Measurements from ENCODE around the gene DYNC2I2. TPM values are rescaled to one million over a fixed set of nuclear protein-coding genes. Genes with fewer than 3 reads are reported as not detected.

DYNC2I2 gene
- total and polyA plus RNA-seq, 11 donors, result 20.5 to 65.7 (median 35.1) TPM

DNA sequence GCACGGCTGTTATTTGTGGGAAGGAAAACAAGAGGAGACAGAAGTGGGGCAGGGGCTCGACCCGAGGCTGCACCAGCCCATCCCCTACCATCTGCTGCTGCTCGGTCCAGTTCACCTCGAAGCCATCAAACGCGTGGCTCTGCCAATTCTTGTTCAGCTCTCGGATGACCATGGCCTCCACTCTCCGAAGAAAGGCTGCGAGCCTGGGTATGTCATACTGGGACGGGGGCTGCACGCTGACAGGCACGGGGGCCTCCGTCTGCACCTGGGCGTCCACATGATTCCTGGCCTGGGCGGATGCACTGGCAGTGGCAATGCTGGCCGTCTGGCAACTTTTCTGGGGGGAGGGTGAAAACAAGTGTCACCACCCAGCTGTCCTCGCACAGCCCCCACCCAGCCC lies 16.0 kb downstream of the DYNC2I2 start:
- Histone ChIP-seq H3K9me3 (no peaks in the 10 kb centered on the region), H3K27ac (no peak overlapping the region), H3K27me3 (no peaks in the 10 kb centered on the region), H3K36me3 (peaks cover 0 to 12% (median 0%) of the 10 kb centered on the region in 9 donors), H3K4me3 (no peak overlapping the region), H3K4me1 (peaks cover 0 to 11% (median 7%) of the 10 kb centered on the region in 12 donors)
- TF ChIP-seq POLR2A (IDR thresholded peaks at IDR 0.05), result no peak
- TF ChIP-seq, protein P1, sequence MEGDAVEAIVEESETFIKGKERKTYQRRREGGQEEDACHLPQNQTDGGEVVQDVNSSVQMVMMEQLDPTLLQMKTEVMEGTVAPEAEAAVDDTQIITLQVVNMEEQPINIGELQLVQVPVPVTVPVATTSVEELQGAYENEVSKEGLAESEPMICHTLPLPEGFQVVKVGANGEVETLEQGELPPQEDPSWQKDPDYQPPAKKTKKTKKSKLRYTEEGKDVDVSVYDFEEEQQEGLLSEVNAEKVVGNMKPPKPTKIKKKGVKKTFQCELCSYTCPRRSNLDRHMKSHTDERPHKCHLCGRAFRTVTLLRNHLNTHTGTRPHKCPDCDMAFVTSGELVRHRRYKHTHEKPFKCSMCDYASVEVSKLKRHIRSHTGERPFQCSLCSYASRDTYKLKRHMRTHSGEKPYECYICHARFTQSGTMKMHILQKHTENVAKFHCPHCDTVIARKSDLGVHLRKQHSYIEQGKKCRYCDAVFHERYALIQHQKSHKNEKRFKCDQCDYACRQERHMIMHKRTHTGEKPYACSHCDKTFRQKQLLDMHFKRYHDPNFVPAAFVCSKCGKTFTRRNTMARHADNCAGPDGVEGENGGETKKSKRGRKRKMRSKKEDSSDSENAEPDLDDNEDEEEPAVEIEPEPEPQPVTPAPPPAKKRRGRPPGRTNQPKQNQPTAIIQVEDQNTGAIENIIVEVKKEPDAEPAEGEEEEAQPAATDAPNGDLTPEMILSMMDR (IDR thresholded peaks at IDR 0.05), result no peak
- intact Hi-C loops (cut with DNase I), result no loop called here
- ATAC-seq (no peak), DNase-seq (peak in 1 of 5 donors; percentile 7)
- WGBS, 4 donors, result 92 to 96% (median 96%) methylated on average over 11 to 18 of the region's 18 CpGs

DNA sequence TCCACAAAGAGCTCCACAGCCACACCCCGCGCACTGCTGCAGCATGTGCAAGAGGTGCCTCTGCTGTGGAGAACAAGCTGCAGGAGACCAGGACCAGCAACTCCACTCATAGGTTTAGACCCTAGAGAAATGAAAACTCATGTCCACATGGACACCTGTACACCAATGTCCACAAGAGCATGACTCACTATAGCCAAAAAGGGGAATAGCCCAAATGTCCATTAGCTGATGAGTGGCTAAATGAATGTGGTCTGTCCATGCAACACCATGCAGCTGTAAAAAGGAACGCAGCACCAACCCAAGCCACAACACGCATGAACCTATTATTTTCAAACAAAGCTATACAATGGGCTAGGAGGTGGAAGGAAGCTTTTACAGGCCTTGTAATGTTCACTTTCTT lies 18.1 kb downstream of the DYNC2I2 start:
- Histone ChIP-seq H3K36me3 (peaks cover 0 to 21% (median 10%) of the 10 kb centered on the region in 9 donors), H3K4me3 (no peak overlapping the region), H3K9me3 (no peaks in the 10 kb centered on the region), H3K27ac (no peak overlapping the region), H3K27me3 (no peaks in the 10 kb centered on the region), H3K4me1 (peaks cover 0 to 31% (median 20%) of the 10 kb centered on the region in 12 donors)
- ATAC-seq (no peak), DNase-seq (peak in 1 of 5 donors; percentile 26)
- no peak for TF ChIP-seq POLR2A (IDR thresholded peaks at IDR 0.05)
- TF ChIP-seq, protein P1 (IDR thresholded peaks at IDR 0.05), result no peak
- WGBS, 4 donors, result 92 to 98% (median 95%) methylated on average over 4 of the region's 4 CpGs
- intact Hi-C loops (cut with DNase I), result loop anchor here in 4 of 10 donors (5.0 to 10.0 kb wide), 4 partner anchors 46 to 344 kb away; partner anchors contain the start of gene SET (in 4 of the 4)

DNA sequence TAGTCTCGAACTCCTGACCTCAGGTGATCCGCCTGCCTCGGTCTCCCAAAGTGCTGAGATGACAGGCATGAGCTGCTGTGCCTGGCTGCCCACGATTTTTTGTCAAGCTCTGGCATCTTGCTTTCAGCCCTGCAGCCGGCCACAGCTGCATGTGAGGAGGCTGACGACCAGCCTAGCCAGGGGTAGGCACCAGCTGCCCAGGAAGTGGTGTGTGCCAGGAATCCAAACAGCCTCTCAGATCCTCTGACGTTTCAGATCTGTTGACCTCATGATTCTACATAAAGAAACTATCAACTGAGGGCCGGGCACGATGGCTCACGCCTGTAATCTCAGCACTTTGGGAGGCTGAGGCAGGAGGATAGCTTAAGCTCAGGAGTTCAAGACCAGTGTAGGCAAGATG lies 19.0 kb downstream of the DYNC2I2 start:
- no peak overlapping the region for H3K27ac ChIP-seq
- ATAC-seq, result no peak
- no peaks in the 10 kb centered on the region for H3K9me3 ChIP-seq
- H3K36me3 ChIP-seq, result peaks cover 0 to 31% (median 20%) of the 10 kb centered on the region in 9 donors
- DNase-seq, result peak in 2 of 5 donors; percentile 21 to 50
- H3K4me3 ChIP-seq, result no peak overlapping the region
- no peaks in the 10 kb centered on the region for H3K27me3 ChIP-seq
- WGBS, 4 donors, result 55 to 65% (median 62%) methylated on average over 10 of the region's 10 CpGs
- TF ChIP-seq, protein P1 (IDR thresholded peaks at IDR 0.05), result no peak
- no peak for TF ChIP-seq POLR2A (IDR thresholded peaks at IDR 0.05)
- intact Hi-C loops (cut with DNase I), result loop anchor here in 4 of 10 donors (5.0 to 10.0 kb wide), 4 partner anchors 47 to 343 kb away; partner anchors contain the start of gene SET (in 4 of the 4)
- H3K4me1 ChIP-seq, result peaks cover 0 to 35% (median 20%) of the 10 kb centered on the region in 12 donors

DNA sequence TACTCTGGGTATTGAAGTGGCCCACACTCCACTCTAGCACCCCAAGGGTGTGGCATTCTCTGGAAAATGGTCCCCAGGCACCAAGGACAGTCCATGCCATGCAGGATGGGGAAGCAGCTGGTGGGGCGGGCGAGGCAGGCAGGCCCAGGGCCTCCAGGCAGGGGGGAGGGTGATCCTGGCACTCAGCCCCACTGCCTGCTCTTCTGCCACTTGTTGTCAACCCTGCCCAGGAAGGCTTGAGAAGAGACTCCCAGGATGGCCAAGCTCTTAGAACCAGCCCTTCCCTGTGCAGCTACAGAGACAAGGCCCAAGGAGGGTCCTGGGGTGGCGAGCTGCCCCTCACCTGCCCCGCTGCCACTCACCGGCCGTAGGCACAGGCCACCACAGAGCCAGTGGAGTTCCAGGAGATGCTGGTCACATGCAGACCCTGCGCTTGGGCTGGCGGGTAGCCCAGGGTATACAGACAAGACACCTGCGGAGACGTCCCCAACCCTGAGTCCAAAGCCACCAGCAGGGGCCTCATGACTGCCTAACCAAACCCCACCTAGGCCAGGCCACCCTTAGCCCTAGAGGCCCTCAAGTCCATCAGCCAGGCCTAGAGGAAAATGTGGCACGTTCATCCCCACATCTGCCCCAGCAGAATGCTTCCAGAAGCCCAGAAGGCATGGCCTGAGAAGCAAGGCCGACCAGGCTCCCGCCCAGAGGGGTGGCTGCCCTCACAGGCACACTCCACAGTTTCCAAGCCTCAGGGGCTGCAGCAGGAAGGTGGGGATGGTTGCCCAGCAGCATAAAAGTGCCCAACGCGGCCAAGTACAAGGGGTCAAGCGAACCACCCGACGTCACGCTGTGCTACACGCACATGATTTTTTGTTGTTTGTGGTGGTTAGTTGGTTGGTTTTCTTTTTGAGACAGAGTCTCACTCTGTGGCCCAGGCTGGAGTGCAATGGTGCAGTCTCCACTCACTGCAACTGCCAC lies 19.8 kb downstream of the DYNC2I2 start:
- Histone ChIP-seq H3K27ac (peak overlapping the region in 11 of 12 donors; percentile 20 to 100 (median 93)), H3K27me3 (no peaks in the 10 kb centered on the region), H3K36me3 (peaks cover 2 to 39% (median 28%) of the 10 kb centered on the region in 9 donors), H3K9me3 (no peaks in the 10 kb centered on the region), H3K4me1 (peaks cover 0 to 35% (median 20%) of the 10 kb centered on the region in 12 donors), H3K4me3 (no peak overlapping the region)
- WGBS, 4 donors, result 61 to 84% (median 80%) methylated on average over 2 to 20 of the region's 20 CpGs
- DNase-seq (peak in 2 of 5 donors; percentile 36 to 52), ATAC-seq (no peak)
- intact Hi-C loops (cut with DNase I), result loop anchor here in 4 of 10 donors (5.0 to 10.0 kb wide), 4 partner anchors 48 to 342 kb away; partner anchors contain the start of gene SET (in 4 of the 4)
- no peak for TF ChIP-seq POLR2A (IDR thresholded peaks at IDR 0.05)
- TF ChIP-seq, protein P1 (IDR thresholded peaks at IDR 0.05), result no peak
